ENCODE results near the gene SPINK1. TPM values are rescaled to one million over a fixed set of nuclear protein-coding genes. Genes with fewer than 3 reads are reported as not detected.

The SPINK1 gene
- total RNA-seq, 2 donors from 2014 or later: not detected

DNA sequence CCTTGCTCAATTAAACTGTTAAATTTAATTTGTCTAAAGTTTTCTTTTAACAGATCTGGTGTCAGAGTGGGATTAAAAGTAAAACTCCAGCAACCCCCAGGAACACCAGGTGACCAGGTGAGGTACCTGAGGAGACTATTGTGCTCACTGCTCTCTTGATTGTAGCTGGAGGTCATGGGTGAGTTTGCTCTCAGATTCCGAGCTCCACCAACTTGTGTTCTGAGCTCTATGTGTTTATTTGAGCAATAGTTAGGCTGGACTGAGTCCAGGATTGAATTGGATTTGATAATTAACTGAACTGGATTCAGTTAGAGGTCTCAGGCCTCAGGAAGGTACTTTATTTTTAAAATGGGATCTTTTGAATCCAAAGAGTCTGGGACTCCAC lies 29.2 kb upstream of the SPINK1 start:
- no peak overlapping the region for H3K27ac ChIP-seq
- no peak for DNase-seq (ENCODE audit: low spot score)
- H3K9me3 ChIP-seq: no peaks in the 10 kb centered on the region
- no peak overlapping the region for H3K4me3 ChIP-seq
- no peaks in the 10 kb centered on the region for H3K36me3 ChIP-seq
- TF ChIP-seq, protein P1, sequence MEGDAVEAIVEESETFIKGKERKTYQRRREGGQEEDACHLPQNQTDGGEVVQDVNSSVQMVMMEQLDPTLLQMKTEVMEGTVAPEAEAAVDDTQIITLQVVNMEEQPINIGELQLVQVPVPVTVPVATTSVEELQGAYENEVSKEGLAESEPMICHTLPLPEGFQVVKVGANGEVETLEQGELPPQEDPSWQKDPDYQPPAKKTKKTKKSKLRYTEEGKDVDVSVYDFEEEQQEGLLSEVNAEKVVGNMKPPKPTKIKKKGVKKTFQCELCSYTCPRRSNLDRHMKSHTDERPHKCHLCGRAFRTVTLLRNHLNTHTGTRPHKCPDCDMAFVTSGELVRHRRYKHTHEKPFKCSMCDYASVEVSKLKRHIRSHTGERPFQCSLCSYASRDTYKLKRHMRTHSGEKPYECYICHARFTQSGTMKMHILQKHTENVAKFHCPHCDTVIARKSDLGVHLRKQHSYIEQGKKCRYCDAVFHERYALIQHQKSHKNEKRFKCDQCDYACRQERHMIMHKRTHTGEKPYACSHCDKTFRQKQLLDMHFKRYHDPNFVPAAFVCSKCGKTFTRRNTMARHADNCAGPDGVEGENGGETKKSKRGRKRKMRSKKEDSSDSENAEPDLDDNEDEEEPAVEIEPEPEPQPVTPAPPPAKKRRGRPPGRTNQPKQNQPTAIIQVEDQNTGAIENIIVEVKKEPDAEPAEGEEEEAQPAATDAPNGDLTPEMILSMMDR (IDR thresholded peaks at IDR 0.05): no peak
- no peaks in the 10 kb centered on the region for H3K27me3 ChIP-seq
- no peaks in the 10 kb centered on the region for H3K4me1 ChIP-seq

DNA sequence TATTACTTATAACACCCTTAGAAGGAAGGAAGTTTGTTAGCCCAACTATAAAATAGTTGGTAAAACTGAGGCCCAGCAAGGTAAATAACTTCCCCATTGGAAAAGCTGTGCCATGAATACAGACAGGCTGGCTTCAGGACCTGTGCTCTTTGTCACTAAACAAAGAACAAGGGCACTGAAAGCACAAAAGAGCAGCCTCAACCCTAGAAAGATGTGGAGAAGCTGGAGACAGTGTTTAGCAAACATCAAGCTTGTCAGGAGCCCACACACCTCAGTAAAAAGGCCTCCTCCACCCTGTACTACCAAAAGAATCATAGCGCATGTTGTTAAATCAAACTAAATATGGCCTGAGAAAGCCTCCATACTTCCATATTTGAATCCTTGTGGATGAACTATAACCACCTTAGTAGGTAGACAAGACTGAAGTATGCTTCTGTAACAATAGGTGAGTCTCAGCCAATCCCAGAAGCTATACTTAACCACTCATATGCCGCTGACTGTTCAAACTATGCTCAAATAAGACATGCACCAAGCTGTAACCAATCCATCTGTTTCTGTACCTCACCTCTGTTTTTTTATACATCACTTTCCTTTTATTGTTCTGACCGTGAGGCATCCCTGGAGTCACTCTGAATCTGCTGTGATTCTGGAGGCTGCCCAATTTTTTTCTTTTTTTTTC lies 28.6 kb upstream of the SPINK1 start:
- Histone ChIP-seq H3K4me1 (no peaks in the 10 kb centered on the region), H3K9me3 (no peaks in the 10 kb centered on the region), H3K27me3 (no peaks in the 10 kb centered on the region), H3K4me3 (no peak overlapping the region), H3K27ac (no peak overlapping the region), H3K36me3 (no peaks in the 10 kb centered on the region)
- DNase-seq (ENCODE audit: low spot score): no peak
- TF ChIP-seq, protein P1 (IDR thresholded peaks at IDR 0.05): no peak

DNA sequence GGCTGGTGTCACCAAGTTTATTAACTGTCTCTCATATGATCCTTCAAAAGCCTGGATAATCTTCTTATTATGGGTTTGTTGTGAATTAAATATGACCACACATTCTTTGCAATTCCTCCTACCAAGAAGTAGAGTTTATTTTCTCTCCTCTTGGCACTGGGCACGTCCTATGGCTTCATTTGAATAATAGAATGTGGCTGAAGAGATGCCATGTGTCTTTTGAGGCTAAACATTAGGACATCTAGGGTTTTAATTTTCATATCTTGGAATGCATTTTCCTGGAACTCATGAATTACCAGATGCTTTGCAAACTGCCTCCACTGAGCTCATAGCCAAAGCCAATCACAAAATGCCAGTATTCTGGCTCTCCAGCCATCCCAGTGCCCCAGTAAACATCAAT lies 27.1 kb upstream of the SPINK1 start:
- H3K36me3 ChIP-seq: no peaks in the 10 kb centered on the region
- H3K4me3 ChIP-seq: no peak overlapping the region
- no peaks in the 10 kb centered on the region for H3K9me3 ChIP-seq
- no peak overlapping the region for H3K27ac ChIP-seq
- TF ChIP-seq, protein P1 (IDR thresholded peaks at IDR 0.05): no peak
- no peaks in the 10 kb centered on the region for H3K4me1 ChIP-seq
- DNase-seq (ENCODE audit: low spot score): no peak
- H3K27me3 ChIP-seq: no peaks in the 10 kb centered on the region

DNA sequence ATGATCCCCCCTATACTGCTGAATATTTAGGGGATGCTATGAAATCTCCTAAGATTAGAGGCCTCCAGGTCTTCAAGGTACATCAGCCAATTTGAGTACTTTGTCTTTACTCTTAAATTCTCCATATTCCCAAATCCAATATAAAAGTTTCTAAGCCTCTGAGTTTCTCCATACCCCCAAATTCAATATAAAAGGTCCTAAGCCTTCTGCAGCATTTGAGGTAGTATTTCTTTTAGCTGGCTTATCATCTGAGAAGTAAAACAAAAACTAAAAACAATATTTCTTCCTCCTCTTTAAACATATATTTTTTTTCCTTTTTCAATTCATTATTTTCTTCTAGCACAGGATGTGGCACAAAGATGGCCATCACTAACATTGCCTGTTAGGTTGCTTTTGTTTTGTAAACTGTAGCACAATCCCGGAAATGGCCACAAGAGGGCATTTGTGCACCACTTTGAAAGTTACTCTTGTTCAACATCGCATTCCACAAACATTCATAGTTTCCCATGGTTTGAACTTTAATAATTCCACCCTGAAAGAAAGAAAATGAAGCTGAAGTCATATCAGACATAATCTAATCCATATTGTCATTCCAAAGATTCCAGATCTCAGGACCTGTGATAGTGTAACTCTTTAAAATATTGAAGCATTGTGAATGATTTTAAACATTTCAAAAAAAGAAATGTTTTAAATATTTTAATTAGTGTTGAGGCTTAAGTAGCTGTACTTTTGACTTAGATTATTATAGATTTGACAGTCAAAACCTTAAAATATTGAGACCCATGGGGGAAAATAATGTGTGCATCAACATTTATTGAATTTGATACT lies 26.0 kb upstream of the SPINK1 start:
- H3K27ac ChIP-seq: no peak overlapping the region
- no peaks in the 10 kb centered on the region for H3K36me3 ChIP-seq
- H3K4me3 ChIP-seq: no peak overlapping the region
- no peaks in the 10 kb centered on the region for H3K4me1 ChIP-seq
- H3K27me3 ChIP-seq: no peaks in the 10 kb centered on the region
- TF ChIP-seq, protein P1 (IDR thresholded peaks at IDR 0.05): peak; percentile 70 to 92
- no peaks in the 10 kb centered on the region for H3K9me3 ChIP-seq
- DNase-seq (ENCODE audit: low spot score): peak; percentile 89

DNA sequence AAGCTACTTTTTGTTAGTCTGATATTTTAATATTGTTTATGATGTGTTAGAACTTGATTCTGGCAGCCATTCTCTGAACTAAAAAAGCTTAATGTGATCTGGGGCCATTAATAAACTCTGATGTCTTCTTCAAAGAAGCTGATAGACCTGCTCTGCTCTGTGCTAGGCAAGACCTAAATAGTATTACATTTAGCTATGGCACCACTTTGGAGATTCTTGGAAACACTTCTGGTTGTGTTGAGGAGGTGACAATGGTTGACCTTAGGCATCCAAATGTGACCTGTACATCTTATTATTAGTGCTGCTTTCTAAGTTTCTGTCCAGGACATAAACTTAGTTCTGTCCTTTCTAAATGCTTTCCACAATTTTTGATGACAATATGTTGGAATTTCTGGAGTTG lies 25.3 kb upstream of the SPINK1 start:
- H3K9me3 ChIP-seq: no peaks in the 10 kb centered on the region

More for the DNA sequence above, 25.3 kb upstream of the SPINK1 start:
- TF ChIP-seq, protein P1 (IDR thresholded peaks at IDR 0.05): no peak
- H3K4me1 ChIP-seq: no peaks in the 10 kb centered on the region
- no peak overlapping the region for H3K27ac ChIP-seq
- H3K36me3 ChIP-seq: no peaks in the 10 kb centered on the region
- no peak overlapping the region for H3K4me3 ChIP-seq
- H3K27me3 ChIP-seq: no peaks in the 10 kb centered on the region
- no peak for DNase-seq (ENCODE audit: low spot score)

Data from right atrium auricular region (tissue), 2 donors.